A549 treated with dexamethasone at 1 μM for 4 hours (cell line): Measurements from ENCODE around the gene WDR64. TPM values are rescaled to one million over a fixed set of nuclear protein-coding genes. Genes with fewer than 3 reads are reported as not detected.

Experiments
- total RNA-seq: library from RNA; stranded (reverse); fragments of 200-300 nt; extraction: Qiagen RNA extraction; gene quantifications from 5 replicates; pipeline ENCODE4 v1.2.3, GENCODE V29; 2022

The WDR64 gene
- not detected in 5 replicates for total RNA-seq

GRCh38 chr1:241652012-241652411, at the start of gene WDR64:
Gene WDR64, plus strand, starts transcription at chr1:241652281. Its CDS starts 204 bp downstream, at chr1:241652485.

GRCh38 chr1:241640149-241640866, 11.8 kb upstream of the WDR64 start, which contains the start of the genes CHML and OPN3:
Gene CHML, minus strand, starts transcription at chr1:241640369. Its CDS starts 4,603 bp downstream, at chr1:241635766.
Gene OPN3, minus strand, starts transcription at chr1:241640369. Its CDS starts 115 bp downstream, at chr1:241640254.

GRCh38 chr1:241847796-241848685, 196.0 kb downstream of the WDR64 start, which contains the start of gene EXO1:
Gene EXO1, plus strand, starts transcription at chr1:241848204. Its CDS starts 2,222 bp downstream, at chr1:241850426.

Other genes with a start within 250 kb of the WDR64 start
- gene FH, start 132.5 kb upstream of the WDR64 start, total RNA-seq: 84.2 to 89.1 TPM (median 87.9 TPM) in 5 replicates
- 0.55 to 1.2 TPM (median 1.1 TPM) in 5 replicates for gene KMO, start 119.9 kb upstream of the WDR64 start, total RNA-seq
- gene CHML, start 11.9 kb upstream of the WDR64 start, total RNA-seq: 7.3 to 11.3 TPM (median 10.1 TPM) in 5 replicates
- gene OPN3, start 11.9 kb upstream of the WDR64 start, total RNA-seq: 54.6 to 66.9 TPM (median 59.3 TPM) in 5 replicates
- gene EXO1, start 195.9 kb downstream of the WDR64 start, total RNA-seq: 21.8 to 28.5 TPM (median 25.3 TPM) in 5 replicates